Fibroblast of lung (primary cell): ENCODE results near the gene GARNL3. TPM values are rescaled to one million over a fixed set of nuclear protein-coding genes. Genes with fewer than 3 reads are reported as not detected.

Experiments used
- DNase-seq, 2 donors: peaks; one replicate each; pipeline versions ENCODE4 v3.0.0 to v3.0.0-alpha.2; 2010; ENCODE audit warnings: low read depth in 2 of 2
- H2AFZ ChIP-seq: 2 replicates; pipeline ENCODE4 v1.5.1; 2012; ENCODE audit warnings: low read length, control low read depth, inconsistent platforms
- H3K27ac ChIP-seq: 2 replicates; pipeline ENCODE4 v1.5.1; 2011; ENCODE audit warnings: low read length, control low read depth; ENCODE audit not compliant: insufficient read depth
- H3K27me3 ChIP-seq: 2 replicates; pipeline ENCODE4 v1.5.1; 2011; ENCODE audit warnings: mild to moderate bottlenecking, low read length; ENCODE audit not compliant: control insufficient read depth, insufficient read depth
- H3K36me3 ChIP-seq: 2 replicates; pipeline ENCODE4 v1.5.1; 2011; ENCODE audit warnings: low read length; ENCODE audit not compliant: control insufficient read depth, insufficient read depth
- H3K4me1 ChIP-seq: 2 replicates; pipeline ENCODE4 v1.5.1; 2011; ENCODE audit warnings: low read length; ENCODE audit not compliant: control insufficient read depth, insufficient read depth; ENCODE audit errors: extremely low read depth
- H3K4me2 ChIP-seq: 2 replicates; pipeline ENCODE4 v1.5.1; 2011; ENCODE audit warnings: low read length, control low read depth; ENCODE audit not compliant: insufficient read depth; ENCODE audit errors: extremely low read depth
- H3K4me3 ChIP-seq, 4 experiments: fragments of 200-600 bp in 1 of 4; sonication (generic) in 1 of 4; replicated peaks in 1 of 4; 2 replicates each; pipeline ENCODE4 v1.5.1; 2011 to 2016; ENCODE audit warnings: low read length in 4 of 4, low read depth in 3 of 4, mild to moderate bottlenecking in 3 of 4, control low read depth in 2 of 4, inconsistent platforms in 1 of 4, mixed read lengths in 1 of 4; ENCODE audit not compliant: insufficient read depth in 1 of 4; ENCODE audit errors: control extremely low read depth in 1 of 4
- H3K79me2 ChIP-seq: 2 replicates; pipeline ENCODE4 v1.5.1; 2012; ENCODE audit warnings: mild to moderate bottlenecking, low read length, inconsistent platforms; ENCODE audit not compliant: control insufficient read depth, insufficient read depth
- H3K9ac ChIP-seq: 2 replicates; pipeline ENCODE4 v1.5.1; 2011; ENCODE audit warnings: mild to moderate bottlenecking, low read length, control low read depth; ENCODE audit not compliant: insufficient read depth
- H3K9me3 ChIP-seq: 2 replicates; pipeline ENCODE4 v1.5.1; 2012; ENCODE audit warnings: low read depth, low read length; ENCODE audit not compliant: control insufficient read depth, insufficient read depth
- H4K20me1 ChIP-seq: 2 replicates; pipeline ENCODE4 v1.5.1; 2011; ENCODE audit warnings: low read length; ENCODE audit not compliant: control insufficient read depth, insufficient read depth; ENCODE audit errors: extremely low read depth
- EZH2 ChIP-seq: IDR thresholded peaks from 2 replicates; pipeline ENCODE4 v1.5.1; 2012; ENCODE audit warnings: low read length, control low read depth, mild to moderate bottlenecking; ENCODE audit errors: missing control alignments
- polyA plus RNA-seq, 2 donors: library from polyadenylated mRNA; depleted of rRNA in 1 of 2; stranded (reverse) in 1 of 2; unstranded in 1 of 2; fragments of >200 nt; gene quantifications; 2 replicates each; pipeline ENCODE4 v1.2.1, GENCODE V29; 2011 to 2012; ENCODE audit warnings: missing spikeins in 1 of 2
- total RNA-seq: library from RNA; depleted of rRNA; stranded (reverse); fragments of >200 nt; gene quantifications from 2 replicates; pipeline ENCODE4 v1.2.1, GENCODE V29; 2014
- TF ChIP-seq, protein P1 (sequence below), 2 donors: IDR thresholded peaks in 1 of 2; conservative IDR thresholded peaks in 1 of 2; 1 replicate in 1 of 2; 2 replicates in 1 of 2; pipeline ENCODE4 v1.5.1; 2011 to 2012; ENCODE audit warnings: low read length in 2 of 2, control low read depth in 1 of 2, inconsistent platforms in 1 of 2, low read depth in 1 of 2, mild to moderate bottlenecking in 1 of 2

Gene GARNL3
- total and polyA plus RNA-seq, 2 donors (not counting 1 experiment from before 2014, with no cell fraction given), result 1.5 to 6.4 TPM

DNA sequence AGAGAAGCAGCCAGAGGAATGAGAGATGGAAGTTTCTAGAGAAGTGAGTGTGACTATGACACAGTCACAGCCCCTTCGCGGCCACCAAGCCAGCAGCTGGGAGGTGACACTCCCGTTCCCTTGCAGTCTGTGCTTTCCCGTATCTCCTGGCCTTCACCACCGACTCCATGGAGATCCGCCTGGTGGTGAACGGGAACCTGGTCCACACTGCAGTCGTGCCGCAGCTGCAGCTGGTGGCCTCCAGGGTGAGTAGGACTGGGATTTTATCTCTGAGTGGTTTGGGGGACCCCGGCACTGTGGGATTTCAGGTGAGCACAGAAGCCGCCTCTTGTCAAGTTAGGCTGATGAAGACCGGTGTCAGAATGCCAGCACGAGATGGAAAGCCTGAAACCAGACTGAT is 120.3 kb downstream of the GARNL3 start:
- TF ChIP-seq EZH2, result no peak
- TF ChIP-seq, protein P1, sequence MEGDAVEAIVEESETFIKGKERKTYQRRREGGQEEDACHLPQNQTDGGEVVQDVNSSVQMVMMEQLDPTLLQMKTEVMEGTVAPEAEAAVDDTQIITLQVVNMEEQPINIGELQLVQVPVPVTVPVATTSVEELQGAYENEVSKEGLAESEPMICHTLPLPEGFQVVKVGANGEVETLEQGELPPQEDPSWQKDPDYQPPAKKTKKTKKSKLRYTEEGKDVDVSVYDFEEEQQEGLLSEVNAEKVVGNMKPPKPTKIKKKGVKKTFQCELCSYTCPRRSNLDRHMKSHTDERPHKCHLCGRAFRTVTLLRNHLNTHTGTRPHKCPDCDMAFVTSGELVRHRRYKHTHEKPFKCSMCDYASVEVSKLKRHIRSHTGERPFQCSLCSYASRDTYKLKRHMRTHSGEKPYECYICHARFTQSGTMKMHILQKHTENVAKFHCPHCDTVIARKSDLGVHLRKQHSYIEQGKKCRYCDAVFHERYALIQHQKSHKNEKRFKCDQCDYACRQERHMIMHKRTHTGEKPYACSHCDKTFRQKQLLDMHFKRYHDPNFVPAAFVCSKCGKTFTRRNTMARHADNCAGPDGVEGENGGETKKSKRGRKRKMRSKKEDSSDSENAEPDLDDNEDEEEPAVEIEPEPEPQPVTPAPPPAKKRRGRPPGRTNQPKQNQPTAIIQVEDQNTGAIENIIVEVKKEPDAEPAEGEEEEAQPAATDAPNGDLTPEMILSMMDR (conservative IDR thresholded peaks at IDR 0.05 in 1 of 2, IDR thresholded peaks at IDR 0.05 in 1 of 2; ENCODE audit: low read depth in 1 of 2, low read length in 2 of 2), result no peak
- Histone ChIP-seq H3K36me3 (no peaks in the 10 kb centered on the region), H3K9ac (no peak overlapping the region), H3K4me2 (no peak overlapping the region), H3K27me3 (peaks cover 8% of the 10 kb centered on the region), H4K20me1 (no peaks in the 10 kb centered on the region), H3K4me1 (peaks cover 10% of the 10 kb centered on the region), H3K4me3 (no peak overlapping the region), H3K9me3 (no peaks in the 10 kb centered on the region), H3K27ac (no peak overlapping the region), H2AFZ (no peak overlapping the region), H3K79me2 (no peaks in the 10 kb centered on the region)
- no peak for DNase-seq

DNA sequence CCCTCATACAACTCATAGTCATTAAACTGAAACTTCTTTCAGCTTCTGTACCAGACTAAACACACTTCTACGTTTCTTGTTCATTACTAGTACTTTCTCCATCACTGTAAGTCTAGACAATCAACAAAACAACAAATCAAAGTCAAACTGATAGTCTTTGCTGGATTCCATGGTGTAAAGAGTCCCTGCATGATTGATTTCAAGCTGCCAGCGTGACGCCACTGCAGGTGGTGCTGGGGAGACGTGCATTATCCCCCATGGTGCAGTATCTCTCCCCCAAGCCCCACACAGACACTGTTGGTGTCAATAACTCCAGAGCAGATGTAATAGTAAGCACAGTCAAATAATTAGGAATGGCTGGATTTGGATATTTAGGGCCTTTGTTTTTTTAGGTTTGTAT is 121.7 kb downstream of the GARNL3 start:
- H3K36me3 ChIP-seq, result no peaks in the 10 kb centered on the region
- peaks cover 8% of the 10 kb centered on the region for H3K27me3 ChIP-seq
- no peak overlapping the region for H3K4me2 ChIP-seq
- DNase-seq, result no peak
- no peaks in the 10 kb centered on the region for H4K20me1 ChIP-seq
- no peak overlapping the region for H3K9ac ChIP-seq
- no peaks in the 10 kb centered on the region for H3K9me3 ChIP-seq
- H3K27ac ChIP-seq, result no peak overlapping the region
- TF ChIP-seq, protein P1 (conservative IDR thresholded peaks at IDR 0.05 in 1 of 2, IDR thresholded peaks at IDR 0.05 in 1 of 2; ENCODE audit: low read depth in 1 of 2, low read length in 2 of 2), result no peak
- TF ChIP-seq EZH2, result no peak
- H3K4me1 ChIP-seq, result peaks cover 10% of the 10 kb centered on the region
- no peak overlapping the region for H3K4me3 ChIP-seq
- no peaks in the 10 kb centered on the region for H3K79me2 ChIP-seq
- no peak overlapping the region for H2AFZ ChIP-seq

DNA sequence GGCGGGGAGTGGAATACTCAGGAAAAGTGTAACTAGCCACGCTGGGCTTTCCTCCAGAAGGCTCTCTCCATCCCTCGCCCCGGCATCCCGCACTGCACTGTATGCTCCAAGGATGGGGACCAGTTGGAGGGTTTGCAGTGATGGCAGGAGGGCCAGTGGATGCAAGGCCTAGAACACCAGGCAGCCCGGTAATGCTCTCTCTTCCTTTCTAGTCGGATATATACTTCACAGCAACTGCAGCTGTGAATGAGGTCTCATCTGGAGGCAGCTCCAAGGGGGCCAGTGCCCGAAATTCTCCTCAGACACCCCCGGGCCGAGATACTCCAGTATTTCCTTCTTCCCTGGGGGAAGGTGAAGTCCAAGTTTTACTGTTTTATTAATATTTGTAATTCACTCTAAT is 122.4 kb downstream of the GARNL3 start:
- no peak for TF ChIP-seq EZH2
- TF ChIP-seq, protein P1 (conservative IDR thresholded peaks at IDR 0.05 in 1 of 2, IDR thresholded peaks at IDR 0.05 in 1 of 2; ENCODE audit: low read depth in 1 of 2, low read length in 2 of 2), result no peak
- no peaks in the 10 kb centered on the region for H4K20me1 ChIP-seq
- no peak overlapping the region for H3K27ac ChIP-seq
- no peaks in the 10 kb centered on the region for H3K9me3 ChIP-seq
- DNase-seq, result no peak
- peaks cover 10% of the 10 kb centered on the region for H3K4me1 ChIP-seq
- no peaks in the 10 kb centered on the region for H3K36me3 ChIP-seq
- H3K27me3 ChIP-seq, result peaks cover 8% of the 10 kb centered on the region
- H3K4me2 ChIP-seq, result no peak overlapping the region
- no peak overlapping the region for H2AFZ ChIP-seq
- H3K4me3 ChIP-seq, result no peak overlapping the region
- no peak overlapping the region for H3K9ac ChIP-seq
- H3K79me2 ChIP-seq, result no peaks in the 10 kb centered on the region
